GM12801 (cell line): Measurements from ENCODE around the gene KREMEN1.

ENCODE experiments used
- TF ChIP-seq, protein P1 (sequence below): IDR thresholded peaks from one replicate; pipeline ENCODE4 v1.5.1; 2011; ENCODE audit warnings: control low read depth; ENCODE audit not compliant: insufficient read length; ENCODE audit errors: extremely low read depth

Gene KREMEN1

DNA sequence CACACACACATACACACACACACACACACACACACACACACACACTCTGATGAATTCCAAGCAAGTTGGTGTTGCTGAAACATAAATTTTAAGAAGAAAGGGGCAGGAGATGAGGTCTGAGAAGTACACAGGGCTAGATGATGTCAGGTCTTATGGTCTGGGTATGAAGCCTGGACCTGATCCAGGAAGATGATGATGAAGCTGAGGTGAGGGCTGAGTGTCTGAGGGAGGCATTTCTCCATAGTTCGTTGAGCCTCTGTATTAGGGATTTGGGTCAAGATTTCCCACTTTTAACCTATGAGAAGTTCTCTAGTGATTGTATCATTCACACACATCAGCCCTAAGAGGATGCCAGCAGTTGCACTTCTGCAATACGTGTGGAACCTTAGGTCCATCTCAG is 32.6 kb downstream of the KREMEN1 start:
- TF ChIP-seq, protein P1, sequence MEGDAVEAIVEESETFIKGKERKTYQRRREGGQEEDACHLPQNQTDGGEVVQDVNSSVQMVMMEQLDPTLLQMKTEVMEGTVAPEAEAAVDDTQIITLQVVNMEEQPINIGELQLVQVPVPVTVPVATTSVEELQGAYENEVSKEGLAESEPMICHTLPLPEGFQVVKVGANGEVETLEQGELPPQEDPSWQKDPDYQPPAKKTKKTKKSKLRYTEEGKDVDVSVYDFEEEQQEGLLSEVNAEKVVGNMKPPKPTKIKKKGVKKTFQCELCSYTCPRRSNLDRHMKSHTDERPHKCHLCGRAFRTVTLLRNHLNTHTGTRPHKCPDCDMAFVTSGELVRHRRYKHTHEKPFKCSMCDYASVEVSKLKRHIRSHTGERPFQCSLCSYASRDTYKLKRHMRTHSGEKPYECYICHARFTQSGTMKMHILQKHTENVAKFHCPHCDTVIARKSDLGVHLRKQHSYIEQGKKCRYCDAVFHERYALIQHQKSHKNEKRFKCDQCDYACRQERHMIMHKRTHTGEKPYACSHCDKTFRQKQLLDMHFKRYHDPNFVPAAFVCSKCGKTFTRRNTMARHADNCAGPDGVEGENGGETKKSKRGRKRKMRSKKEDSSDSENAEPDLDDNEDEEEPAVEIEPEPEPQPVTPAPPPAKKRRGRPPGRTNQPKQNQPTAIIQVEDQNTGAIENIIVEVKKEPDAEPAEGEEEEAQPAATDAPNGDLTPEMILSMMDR = no peak

DNA sequence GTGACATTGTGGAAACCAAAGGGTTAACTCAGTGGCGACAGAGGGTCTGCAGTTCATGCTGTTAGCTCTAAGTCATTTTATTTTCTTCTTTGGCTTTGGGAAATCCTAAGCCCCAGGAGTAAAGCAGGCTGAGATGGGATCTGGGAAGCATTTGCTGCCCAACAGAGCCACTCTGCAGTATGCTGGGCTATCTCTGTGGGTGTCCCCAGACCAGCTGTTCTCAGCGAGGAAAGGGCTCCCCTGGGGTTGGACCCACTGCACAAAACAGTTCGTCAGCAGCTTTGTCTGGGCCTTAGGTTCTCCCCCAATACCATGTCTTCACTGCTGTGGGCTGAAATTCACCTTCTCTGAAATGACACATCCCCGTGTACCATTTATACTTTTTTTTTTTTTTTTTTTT is 34.0 kb downstream of the KREMEN1 start:
- TF ChIP-seq, protein P1 = no peak

- TF ChIP-seq, protein P1 = no peak
Observed at GRCh38 chr22:29108137-29108536, 35.3 kb downstream of the KREMEN1 start.

DNA sequence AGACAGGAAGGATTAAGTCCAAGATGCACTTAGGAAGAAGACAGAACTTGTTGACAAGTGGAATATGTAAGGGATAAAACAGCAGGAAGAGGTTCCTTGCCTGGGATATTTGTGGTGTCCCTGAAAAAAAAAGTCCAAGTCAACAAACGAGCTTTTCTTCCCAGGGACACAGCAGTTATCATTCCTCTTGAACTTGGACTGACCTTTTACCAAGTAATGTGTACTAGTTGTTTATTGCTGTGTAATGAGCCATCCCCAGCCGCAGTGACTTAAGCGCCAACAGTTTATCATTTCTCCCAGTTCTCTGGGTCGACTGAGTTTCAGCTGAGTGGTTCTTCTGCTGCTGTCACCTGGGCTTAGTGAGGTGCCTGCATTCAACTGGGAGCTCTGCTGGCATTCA is 37.0 kb downstream of the KREMEN1 start:
- TF ChIP-seq, protein P1 = no peak

DNA sequence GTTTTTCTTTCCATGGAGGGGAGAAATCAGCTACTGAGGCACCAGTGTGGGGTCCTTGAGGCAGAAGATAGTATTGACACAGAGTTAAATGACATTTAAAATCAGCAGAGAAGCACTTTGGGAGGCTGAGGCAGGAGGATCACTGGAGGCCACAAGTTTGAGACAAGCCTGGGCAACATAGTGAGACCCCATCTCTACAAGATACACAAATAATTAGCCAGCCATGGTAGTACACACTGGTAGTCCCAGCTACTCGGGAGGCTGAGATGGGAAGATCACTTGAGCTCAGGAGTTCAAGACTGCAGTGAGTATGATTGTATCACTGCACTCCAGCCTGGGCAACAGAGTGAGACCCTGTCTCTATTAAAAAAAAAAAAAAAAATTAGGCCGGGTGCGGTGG is 38.1 kb downstream of the KREMEN1 start:
- TF ChIP-seq, protein P1 = no peak

DNA sequence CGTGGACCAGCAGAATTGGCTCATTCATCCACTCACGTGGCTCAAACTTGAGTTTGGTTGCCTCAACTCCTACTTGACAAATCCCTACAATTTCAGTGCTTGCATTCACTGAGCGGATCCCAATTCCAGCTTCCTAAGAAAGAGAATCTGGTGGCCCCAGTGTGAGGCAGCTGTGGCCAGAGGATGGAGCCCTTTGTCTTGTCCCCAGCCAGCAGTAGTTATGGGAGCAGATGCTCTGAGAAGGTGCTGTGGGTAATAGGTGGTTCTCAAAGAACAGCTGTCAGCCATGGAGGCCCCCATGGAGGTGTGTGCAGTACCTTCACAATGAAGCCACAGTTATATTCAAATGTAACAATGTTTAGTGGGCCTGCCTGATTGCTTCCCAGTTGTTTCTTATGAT is 39.3 kb downstream of the KREMEN1 start:
- TF ChIP-seq, protein P1 = no peak

- TF ChIP-seq, protein P1 = no peak
Observed at GRCh38 chr22:29112681-29113080, 39.8 kb downstream of the KREMEN1 start.

GRCh38 chr22:29113319-29113718 is 40.5 kb downstream of the KREMEN1 start:
- TF ChIP-seq, protein P1 = no peak
